ENCODE results near the gene SPINT2.

DNA sequence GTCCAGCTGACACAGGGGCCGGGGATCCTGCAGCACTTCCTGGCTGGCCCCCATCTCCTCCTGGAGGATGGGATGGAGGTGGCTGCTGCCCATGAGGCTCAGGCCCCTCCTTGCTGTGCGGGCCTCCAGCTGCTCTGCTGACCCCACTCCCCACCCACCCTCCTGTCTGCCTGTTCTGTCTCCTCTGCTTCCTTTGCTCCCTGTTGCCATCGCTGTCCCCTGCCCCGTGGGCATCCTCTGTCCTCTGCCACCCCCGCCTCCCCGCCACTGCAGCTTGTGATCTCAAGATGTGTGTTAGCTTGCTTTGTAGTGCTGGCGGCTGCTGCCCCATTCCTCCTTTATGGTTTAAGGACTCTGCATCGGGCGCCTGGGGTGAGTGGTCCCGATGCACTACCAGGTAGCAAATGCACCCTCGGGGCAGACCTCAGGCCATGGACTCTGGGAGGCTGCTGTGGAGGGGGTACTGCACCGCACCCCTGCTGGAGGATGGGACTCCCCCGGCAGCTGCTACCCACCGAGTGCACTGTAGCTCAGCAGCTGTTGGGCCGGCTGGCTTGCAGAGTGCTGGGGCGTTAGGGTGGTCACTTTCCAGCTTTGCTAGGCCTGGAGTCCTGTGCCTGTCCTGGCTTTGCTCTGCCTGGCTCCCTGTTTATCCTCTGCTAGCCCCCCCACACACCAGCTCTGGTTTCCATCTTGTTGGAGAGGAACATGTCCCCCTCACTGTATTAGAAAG, 23.9 kb downstream of the SPINT2 start:
- TF ChIP-seq ZNF70 (CRISPR knock-in tag; IDR thresholded peaks at IDR 0.05) (no peak), BACH2 (CRISPR knock-in tag; IDR thresholded peaks at IDR 0.05; ENCODE audit: borderline replicate concordance) (no peak), ZFP30 (CRISPR knock-in tag; IDR thresholded peaks at IDR 0.05) (no peak), ZNF565 (CRISPR knock-in tag; conservative IDR thresholded peaks at IDR 0.05; ENCODE audit: low read depth) (no peak), CSDC2 (CRISPR knock-in tag; IDR thresholded peaks at IDR 0.05) (no peak), ZFP3 (CRISPR knock-in tag; IDR thresholded peaks at IDR 0.05) (no peak)
- TF ChIP-seq, protein P1, sequence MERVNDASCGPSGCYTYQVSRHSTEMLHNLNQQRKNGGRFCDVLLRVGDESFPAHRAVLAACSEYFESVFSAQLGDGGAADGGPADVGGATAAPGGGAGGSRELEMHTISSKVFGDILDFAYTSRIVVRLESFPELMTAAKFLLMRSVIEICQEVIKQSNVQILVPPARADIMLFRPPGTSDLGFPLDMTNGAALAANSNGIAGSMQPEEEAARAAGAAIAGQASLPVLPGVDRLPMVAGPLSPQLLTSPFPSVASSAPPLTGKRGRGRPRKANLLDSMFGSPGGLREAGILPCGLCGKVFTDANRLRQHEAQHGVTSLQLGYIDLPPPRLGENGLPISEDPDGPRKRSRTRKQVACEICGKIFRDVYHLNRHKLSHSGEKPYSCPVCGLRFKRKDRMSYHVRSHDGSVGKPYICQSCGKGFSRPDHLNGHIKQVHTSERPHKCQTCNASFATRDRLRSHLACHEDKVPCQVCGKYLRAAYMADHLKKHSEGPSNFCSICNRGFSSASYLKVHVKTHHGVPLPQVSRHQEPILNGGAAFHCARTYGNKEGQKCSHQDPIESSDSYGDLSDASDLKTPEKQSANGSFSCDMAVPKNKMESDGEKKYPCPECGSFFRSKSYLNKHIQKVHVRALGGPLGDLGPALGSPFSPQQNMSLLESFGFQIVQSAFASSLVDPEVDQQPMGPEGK (CRISPR knock-in tag; IDR thresholded peaks at IDR 0.05; ENCODE audit: borderline replicate concordance), result no peak

All from SK-N-SH treated with all-trans-retinoic acid at 6 μM for 48 hours (cell line).